22Rv1 (cell line): ENCODE results near the gene CSGALNACT2.

ENCODE experiments used
- CTCF ChIP-seq: fragments of 450-650 bp; IDR thresholded peaks from 2 replicates; pipeline ENCODE4 v1.5.1; 2017; ENCODE audit warnings: mild to moderate bottlenecking
- ZFX ChIP-seq: fragments of 450-650 bp; IDR thresholded peaks from 2 replicates; pipeline ENCODE4 v1.6.1; 2017; ENCODE audit warnings: antibody characterized with exemption, borderline replicate concordance

DNA sequence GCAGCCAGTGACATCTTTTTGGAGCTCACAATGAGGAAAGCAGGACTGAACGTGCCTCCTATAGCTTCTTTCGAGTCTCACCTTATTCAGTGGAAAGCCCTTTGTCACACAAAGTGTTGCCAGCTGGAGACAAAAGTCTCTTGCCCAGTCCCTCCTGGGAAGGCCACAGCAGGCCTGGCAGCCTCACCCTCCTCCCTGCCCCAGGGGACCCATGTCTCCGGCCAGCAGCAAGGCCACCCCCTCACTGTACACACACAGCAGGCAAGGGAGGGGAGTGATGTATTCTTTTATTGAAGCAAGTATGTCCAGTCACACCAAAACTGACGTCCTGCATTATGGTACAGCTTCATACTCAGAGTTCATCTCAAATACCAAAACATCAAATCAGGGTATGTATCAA lies 56.0 kb downstream of the CSGALNACT2 start:
- TF ChIP-seq CTCF (no peak), ZFX (no peak)
